HepG2 (cell line): ENCODE measurements around the gene CETN2.

Experiments used
- CTCF ChIP-seq: sonication (generic); formaldehyde crosslinking; IDR thresholded peaks from 2 replicates; pipeline ENCODE4 v1.5.0; 2020; ENCODE audit warnings: mild to moderate bottlenecking, missing genetic modification reagents, moderate library complexity
- FOSL2 ChIP-seq: sonication (generic); formaldehyde crosslinking; IDR thresholded peaks from 2 replicates; pipeline ENCODE4 v1.4.0; 2020; ENCODE audit warnings: missing genetic modification reagents
- HIVEP1 ChIP-seq: sonication (generic); formaldehyde crosslinking; IDR thresholded peaks from 2 replicates; pipeline ENCODE4 v1.4.0; 2020; ENCODE audit warnings: mild to moderate bottlenecking, missing genetic modification reagents
- NFATC3 ChIP-seq: sonication (generic); formaldehyde crosslinking; IDR thresholded peaks from 2 replicates; pipeline ENCODE4 v1.5.1; 2020; ENCODE audit warnings: mild to moderate bottlenecking, missing genetic modification reagents
- NPAS2 ChIP-seq: sonication (generic); formaldehyde crosslinking; IDR thresholded peaks from 2 replicates; pipeline ENCODE4 v1.8.0; 2022; ENCODE audit warnings: mild to moderate bottlenecking, missing genetic modification reagents, borderline replicate concordance
- ZKSCAN5 ChIP-seq: sonication (generic); formaldehyde crosslinking; IDR thresholded peaks from 2 replicates; pipeline ENCODE4 v1.5.1; 2020; ENCODE audit warnings: mild to moderate bottlenecking, missing genetic modification reagents
- ZNF652 ChIP-seq: IDR thresholded peaks from 2 replicates; pipeline ENCODE4 v1.6.1; 2016; ENCODE audit warnings: low read depth, borderline replicate concordance
- ZNF816 ChIP-seq: sonication (generic); formaldehyde crosslinking; IDR thresholded peaks from 2 replicates; pipeline ENCODE4 v1.8.0; 2022; ENCODE audit warnings: missing genetic modification reagents, mild to moderate bottlenecking, borderline replicate concordance

GRCh38 chrX:152814048-152814447, 16.5 kb downstream of the CETN2 start:
- no peak for TF ChIP-seq ZKSCAN5 (CRISPR knock-in tag)
- TF ChIP-seq CTCF (CRISPR knock-in tag), result no peak
- no peak for TF ChIP-seq ZNF816 (CRISPR knock-in tag)
- no peak for TF ChIP-seq NPAS2 (CRISPR knock-in tag)
- TF ChIP-seq HIVEP1 (CRISPR knock-in tag), result no peak
- TF ChIP-seq FOSL2 (CRISPR knock-in tag), result no peak
- TF ChIP-seq ZNF652, result no peak
- no peak for TF ChIP-seq NFATC3
